Left ventricle myocardium inferior (tissue), 1 donor: ENCODE measurements around the gene KCNK18. TPM values are rescaled to one million over a fixed set of nuclear protein-coding genes. Genes with fewer than 3 reads are reported as not detected.

ENCODE experiments used
- DNase-seq: peaks from one replicate; pipeline ENCODE4 v3.0.0-alpha.2; 2020
- H3K27ac ChIP-seq: fragments of 200-600 bp; replicated peaks from 2 replicates; pipeline ENCODE4 v1.8.0; 2021
- H3K27me3 ChIP-seq: fragments of 200-600 bp; 2 replicates; pipeline ENCODE4 v1.8.0; 2021; ENCODE audit warnings: low read depth
- H3K36me3 ChIP-seq: fragments of 200-600 bp; 2 replicates; pipeline ENCODE4 v1.8.0; 2021
- H3K4me1 ChIP-seq: fragments of 200-600 bp; 2 replicates; pipeline ENCODE4 v1.8.0; 2021
- H3K4me3 ChIP-seq: fragments of 200-600 bp; 2 replicates; pipeline ENCODE4 v1.8.0; 2021; ENCODE audit warnings: mild to moderate bottlenecking, moderate library complexity
- H3K9me3 ChIP-seq: fragments of 200-600 bp; replicated peaks from 2 replicates; pipeline ENCODE4 v1.8.0; 2021
- CTCF ChIP-seq: fragments of 200-600 bp; IDR thresholded peaks from 2 replicates; pipeline ENCODE4 v1.8.0; 2021; ENCODE audit warnings: antibody characterized with exemption, mild to moderate bottlenecking, borderline replicate concordance
- intact Hi-C: fragments of 100-400 bp; cut with micrococcal nuclease; formaldehyde crosslinking; loops from one replicate; pipeline ENCODE4 v1.11.0; 2022
- total RNA-seq: library from RNA; stranded (reverse); fragmentation: NEBNext Ultra II Directional; extraction: Animal tissue kit (Norgen Biotek cat#: 25700); gene quantifications from one replicate; pipeline ENCODE4 v1.2.1, GENCODE V29; 2021
- donor health status: DM: no; HTN: yes; CAD: no; lungs with severe emphysema.

The KCNK18 gene
- total RNA-seq, 1 donor from 2014 or later, result not detected

GRCh38 chr10:117216611-117217195, 19.4 kb downstream of the KCNK18 start:
- Histone ChIP-seq H3K27me3 (peaks cover 86% of the 10 kb centered on the region), H3K36me3 (no peaks in the 10 kb centered on the region), H3K27ac (no peak overlapping the region), H3K4me1 (peaks cover 12% of the 10 kb centered on the region), H3K4me3 (peak overlapping the region; percentile 57), H3K9me3 (peaks cover 18% of the 10 kb centered on the region)
- TF ChIP-seq CTCF, result peak; percentile 100
- peak; percentile 66 for DNase-seq
- intact Hi-C loops, result loop anchor here (5.0 kb wide), 1 partner anchor 1021 kb away; no protein-coding TSS in a partner anchor

- peak overlapping the region; percentile 57 for H3K4me3 ChIP-seq
- intact Hi-C loops, result loop anchor here (5.0 kb wide), 1 partner anchor 1020 kb away; no protein-coding TSS in a partner anchor
- H3K27me3 ChIP-seq, result peaks cover 91% of the 10 kb centered on the region
- H3K36me3 ChIP-seq, result no peaks in the 10 kb centered on the region
- H3K9me3 ChIP-seq, result peaks cover 12% of the 10 kb centered on the region
- peaks cover 12% of the 10 kb centered on the region for H3K4me1 ChIP-seq
- TF ChIP-seq CTCF, result no peak
- H3K27ac ChIP-seq, result no peak overlapping the region
- no peak for DNase-seq
Observed at GRCh38 chr10:117217196-117217761, 20.0 kb downstream of the KCNK18 start.

- Histone ChIP-seq H3K36me3 (no peaks in the 10 kb centered on the region), H3K4me3 (no peak overlapping the region), H3K4me1 (peaks cover 12% of the 10 kb centered on the region), H3K9me3 (no peaks in the 10 kb centered on the region), H3K27me3 (peaks cover 95% of the 10 kb centered on the region), H3K27ac (no peak overlapping the region)
- TF ChIP-seq CTCF, result no peak
- intact Hi-C loops, result loop anchor here (5.0 kb wide), 1 partner anchor 1019 kb away; no protein-coding TSS in a partner anchor
- no peak for DNase-seq
Observed at GRCh38 chr10:117218654-117219053, 21.4 kb downstream of the KCNK18 start.

- Histone ChIP-seq H3K27ac (no peak overlapping the region), H3K36me3 (no peaks in the 10 kb centered on the region), H3K4me3 (no peak overlapping the region), H3K4me1 (peaks cover 11% of the 10 kb centered on the region), H3K9me3 (no peaks in the 10 kb centered on the region), H3K27me3 (peaks cover 93% of the 10 kb centered on the region)
- TF ChIP-seq CTCF, result no peak
- intact Hi-C loops, result no loop called here
- no peak for DNase-seq
Observed at GRCh38 chr10:117221156-117221711, 23.9 kb downstream of the KCNK18 start.

- DNase-seq, result no peak
- Histone ChIP-seq H3K27ac (no peak overlapping the region), H3K9me3 (no peaks in the 10 kb centered on the region), H3K36me3 (no peaks in the 10 kb centered on the region), H3K27me3 (peaks cover 93% of the 10 kb centered on the region), H3K4me1 (no peaks in the 10 kb centered on the region), H3K4me3 (no peak overlapping the region)
- TF ChIP-seq CTCF, result no peak
- intact Hi-C loops, result no loop called here
Observed at GRCh38 chr10:117222552-117222951, 25.3 kb downstream of the KCNK18 start.
